Measurements from ENCODE around the gene CLCNKA.
"Not testable (repeated sequence)": the region's sequence is repeated elsewhere in the genome, so short reads cannot be mapped to it uniquely, and the experiment has no call there.

Gene CLCNKA

DNA sequence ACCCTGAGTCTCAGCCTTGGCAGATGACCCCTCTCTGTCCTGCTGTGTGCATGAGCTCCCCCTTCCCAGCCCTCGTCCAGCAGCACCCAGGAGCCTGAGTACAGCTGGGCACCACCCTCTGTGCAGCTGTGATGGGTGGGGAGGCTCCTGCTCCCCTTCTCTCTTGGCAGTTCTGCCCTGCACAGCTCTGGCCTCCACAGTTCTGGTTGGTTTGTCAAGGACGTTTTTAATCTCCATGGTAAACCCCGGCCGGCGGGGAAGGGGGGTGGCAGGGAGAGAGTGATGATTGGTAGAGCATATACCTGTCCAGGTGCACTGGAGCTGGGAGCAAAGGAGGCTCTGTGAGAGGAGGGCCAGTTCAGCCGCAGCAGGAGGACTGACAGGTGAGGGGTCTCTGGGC is at the start of gene CLCNKA:
Gene CLCNKA, plus strand, starts transcription at position 356 of the 400 bp plus-strand sequence. CDS start 584 bp downstream, outside the sequence.
- Histone ChIP-seq H3K4me1 (ENCODE audit: control insufficient read depth, insufficient read depth, low read length) (peaks cover 4% of the 10 kb centered on the region; the same call in 1 of the 2 replicates), H3K27ac (ENCODE audit: low read depth, low read length) (no peak within 1 kb of the TSS), H3K4me3 (ENCODE audit: low read depth, low read length) (no peak within 1 kb of the TSS), H3K9ac (ENCODE audit: low read depth, low read length) (no peak within 1 kb of the TSS), H3K36me3 (ENCODE audit: control insufficient read depth, insufficient read depth, low read length) (no peaks in the 10 kb centered on the region), H3K9me3 (ENCODE audit: control insufficient read depth, insufficient read depth, low read length) (no peaks in the 10 kb centered on the region), H3K27me3 (ENCODE audit: control insufficient read depth, insufficient read depth, low read length) (peaks cover 17% of the 10 kb centered on the region)

DNA sequence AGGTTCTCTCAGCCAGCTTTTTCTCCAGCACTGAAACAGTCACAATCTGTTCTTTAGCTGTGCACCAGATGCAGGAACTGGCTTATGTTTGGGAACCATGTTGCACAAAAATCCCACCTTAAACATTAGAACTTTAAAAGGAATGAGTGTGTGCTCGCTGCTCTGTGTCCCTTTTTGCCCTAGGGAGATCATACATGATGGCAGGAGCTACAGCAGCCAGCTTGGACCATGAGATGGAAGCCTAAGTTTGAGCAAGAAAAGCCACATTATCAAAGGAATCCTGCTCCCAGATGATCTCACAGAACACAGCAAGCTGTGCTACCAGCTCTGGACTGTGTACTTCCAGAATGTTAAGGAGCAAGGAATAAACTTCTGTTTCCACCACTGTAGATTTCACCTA is 49.4 kb upstream of the CLCNKA start:
- Histone ChIP-seq H3K36me3 (ENCODE audit: control insufficient read depth, insufficient read depth, low read length) (peaks cover 20% of the 10 kb centered on the region), H3K27me3 (ENCODE audit: control insufficient read depth, insufficient read depth, low read length) (no peaks in the 10 kb centered on the region), H3K4me3 (ENCODE audit: low read depth, low read length) (no peak overlapping the region), H3K9ac (ENCODE audit: low read depth, low read length) (no peak overlapping the region), H3K4me1 (ENCODE audit: control insufficient read depth, insufficient read depth, low read length) (peaks cover 7% of the 10 kb centered on the region), H3K9me3 (ENCODE audit: control insufficient read depth, insufficient read depth, low read length) (peaks cover 5% of the 10 kb centered on the region), H3K27ac (ENCODE audit: low read depth, low read length) (no peak overlapping the region)

DNA sequence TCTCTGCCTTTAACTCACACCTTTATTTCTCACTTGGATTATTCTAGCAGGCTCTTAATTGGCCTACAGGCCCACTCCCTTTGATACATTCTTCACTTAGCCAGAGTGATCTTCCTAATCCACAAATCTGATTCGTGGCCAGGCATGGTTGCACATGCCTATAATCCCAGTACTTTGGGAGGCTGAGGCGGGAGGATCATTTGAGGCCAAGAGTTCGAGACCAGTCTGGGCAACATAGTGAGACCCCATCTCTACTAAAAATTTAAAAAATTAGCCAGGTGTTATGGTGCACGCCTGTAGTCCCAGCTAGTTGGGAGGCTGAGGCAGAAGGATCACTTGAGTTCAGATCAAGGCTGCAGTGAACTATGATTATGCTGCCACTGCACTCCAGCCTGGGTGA is 48.1 kb upstream of the CLCNKA start:
- Histone ChIP-seq H3K36me3 (ENCODE audit: control insufficient read depth, insufficient read depth, low read length) (peaks cover 17% of the 10 kb centered on the region), H3K9me3 (ENCODE audit: control insufficient read depth, insufficient read depth, low read length) (peaks cover 5% of the 10 kb centered on the region), H3K27ac (ENCODE audit: low read depth, low read length) (no peak overlapping the region), H3K27me3 (ENCODE audit: control insufficient read depth, insufficient read depth, low read length) (no peaks in the 10 kb centered on the region), H3K4me3 (ENCODE audit: low read depth, low read length) (no peak overlapping the region), H3K4me1 (ENCODE audit: control insufficient read depth, insufficient read depth, low read length) (peaks cover 7% of the 10 kb centered on the region), H3K9ac (ENCODE audit: low read depth, low read length) (no peak overlapping the region)

DNA sequence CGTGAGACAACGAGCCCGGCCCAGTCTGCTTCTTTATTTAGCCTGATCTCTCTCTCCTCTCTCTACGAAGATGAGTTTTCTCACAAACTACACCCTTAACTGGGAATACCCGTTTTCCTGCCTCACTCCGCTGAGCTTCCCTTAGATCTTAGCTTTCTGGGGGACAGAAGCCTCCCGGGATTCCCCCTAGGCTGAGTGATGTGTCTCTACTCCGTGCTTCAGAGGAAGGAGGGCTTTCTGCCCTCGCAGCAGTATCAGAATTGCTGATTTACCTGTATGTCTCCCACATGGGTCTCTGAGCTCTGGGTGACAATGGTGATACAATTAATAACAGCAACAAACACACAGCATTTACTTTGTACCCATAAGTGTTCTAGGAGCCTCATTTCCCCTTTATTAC is 47.0 kb upstream of the CLCNKA start:
- no peaks in the 10 kb centered on the region for H3K27me3 ChIP-seq (ENCODE audit: control insufficient read depth, insufficient read depth, low read length)
- peaks cover 7% of the 10 kb centered on the region for H3K4me1 ChIP-seq (ENCODE audit: control insufficient read depth, insufficient read depth, low read length)
- H3K36me3 ChIP-seq (ENCODE audit: control insufficient read depth, insufficient read depth, low read length), result peaks cover 10% of the 10 kb centered on the region
- H3K27ac ChIP-seq (ENCODE audit: low read depth, low read length), result peak overlapping the region; percentile 87
- peak overlapping the region; percentile 64 for H3K4me3 ChIP-seq (ENCODE audit: low read depth, low read length)
- H3K9me3 ChIP-seq (ENCODE audit: control insufficient read depth, insufficient read depth, low read length), result peaks cover under 1% of the 10 kb centered on the region; the same call in 1 of the 2 replicates
- no peak overlapping the region; the same call in 1 of the 2 replicates for H3K9ac ChIP-seq (ENCODE audit: low read depth, low read length)

- Histone ChIP-seq H3K9ac (ENCODE audit: low read depth, low read length) (peak overlapping the region; percentile 37; the same call in 1 of the 2 replicates), H3K9me3 (ENCODE audit: control insufficient read depth, insufficient read depth, low read length) (no peaks in the 10 kb centered on the region), H3K27ac (ENCODE audit: low read depth, low read length) (peak overlapping the region; percentile 87), H3K4me1 (ENCODE audit: control insufficient read depth, insufficient read depth, low read length) (peaks cover 7% of the 10 kb centered on the region), H3K27me3 (ENCODE audit: control insufficient read depth, insufficient read depth, low read length) (no peaks in the 10 kb centered on the region), H3K4me3 (ENCODE audit: low read depth, low read length) (peak overlapping the region; percentile 64), H3K36me3 (ENCODE audit: control insufficient read depth, insufficient read depth, low read length) (peaks cover 9% of the 10 kb centered on the region)
Observed at GRCh38 chr1:15975358-15975804, 46.5 kb upstream of the CLCNKA start.

DNA sequence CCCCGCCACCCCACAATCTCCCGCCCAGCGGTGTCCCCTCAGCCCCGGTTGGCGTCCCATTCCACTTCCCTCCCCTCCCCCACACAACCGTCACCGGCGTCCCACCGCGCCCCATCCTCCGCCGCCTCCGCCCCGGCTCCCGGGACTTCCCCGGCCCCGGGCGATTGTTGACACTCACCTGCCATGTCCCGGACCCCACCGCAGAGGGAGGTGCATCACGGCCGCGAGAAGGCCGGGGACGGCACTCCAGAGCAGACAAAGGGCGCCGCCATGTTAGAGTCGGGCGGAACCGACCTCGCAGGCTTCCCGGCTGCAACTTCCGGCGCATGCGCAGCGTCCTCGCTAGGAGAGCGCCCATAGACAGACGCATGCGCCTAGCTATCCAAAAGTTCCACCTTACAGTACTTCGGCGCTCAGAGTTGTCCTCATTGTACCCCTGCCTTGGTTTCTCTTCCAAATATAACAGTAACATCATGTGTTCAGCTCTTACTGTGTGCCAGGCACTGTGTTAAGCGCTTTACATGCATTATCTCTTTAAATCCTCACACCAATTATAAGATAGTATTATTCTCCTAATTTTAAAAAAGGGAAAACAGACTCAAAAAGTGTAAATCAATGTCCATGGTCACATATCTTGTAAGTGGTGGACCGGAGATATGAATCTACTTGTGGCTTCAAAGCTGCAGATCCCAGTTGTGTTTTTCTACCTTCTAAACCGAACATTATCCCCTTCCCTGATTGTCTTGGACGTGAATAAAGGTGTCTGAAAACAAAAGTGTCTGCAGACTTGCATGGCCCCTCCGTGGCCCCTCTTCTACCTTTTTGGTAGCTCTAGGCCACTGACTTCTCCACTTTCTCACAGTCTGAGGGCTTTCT is 45.8 kb upstream of the CLCNKA start, which contains the start of gene ZBTB17:
Gene ZBTB17, minus strand, starts transcription at position 297 of the 876 bp plus-strand sequence. CDS start 27,606 bp downstream, outside the sequence.
- Histone ChIP-seq H3K4me1 (ENCODE audit: control insufficient read depth, insufficient read depth, low read length) (peaks cover 7% of the 10 kb centered on the region), H3K27ac (ENCODE audit: low read depth, low read length) (peak within 1 kb of the TSS; percentile 87), H3K4me3 (ENCODE audit: low read depth, low read length) (peak within 1 kb of the TSS; percentile 64)

GRCh38 chr1:15977947-15978346 is 43.9 kb upstream of the CLCNKA start:
- not testable (repeated sequence) for H3K9me3 ChIP-seq (ENCODE audit: control insufficient read depth, insufficient read depth, low read length); H3K27ac ChIP-seq (ENCODE audit: low read depth, low read length); H3K4me3 ChIP-seq (ENCODE audit: low read depth, low read length); H3K27me3 ChIP-seq (ENCODE audit: control insufficient read depth, insufficient read depth, low read length); H3K4me1 ChIP-seq (ENCODE audit: control insufficient read depth, insufficient read depth, low read length); H3K36me3 ChIP-seq (ENCODE audit: control insufficient read depth, insufficient read depth, low read length); H3K9ac ChIP-seq (ENCODE audit: low read depth, low read length)

More for the DNA sequence above, 45.8 kb upstream of the CLCNKA start, which contains the start of gene ZBTB17:
- H3K9me3 ChIP-seq (ENCODE audit: control insufficient read depth, insufficient read depth, low read length), result no peaks in the 10 kb centered on the region
- H3K9ac ChIP-seq (ENCODE audit: low read depth, low read length), result peak within 1 kb of the TSS; percentile 49; the same call in 1 of the 2 replicates
- peaks cover 9% of the 10 kb centered on the region for H3K36me3 ChIP-seq (ENCODE audit: control insufficient read depth, insufficient read depth, low read length)
- H3K27me3 ChIP-seq (ENCODE audit: control insufficient read depth, insufficient read depth, low read length), result no peaks in the 10 kb centered on the region

- Histone ChIP-seq H3K9me3 (ENCODE audit: control insufficient read depth, insufficient read depth, low read length) (no peaks in the 10 kb centered on the region), H3K27me3 (ENCODE audit: control insufficient read depth, insufficient read depth, low read length) (no peaks in the 10 kb centered on the region), H3K4me3 (ENCODE audit: low read depth, low read length) (no peak overlapping the region), H3K4me1 (ENCODE audit: control insufficient read depth, insufficient read depth, low read length) (no peaks in the 10 kb centered on the region), H3K9ac (ENCODE audit: low read depth, low read length) (no peak overlapping the region), H3K27ac (ENCODE audit: low read depth, low read length) (no peak overlapping the region), H3K36me3 (ENCODE audit: control insufficient read depth, insufficient read depth, low read length) (no peaks in the 10 kb centered on the region)
Observed at GRCh38 chr1:15981679-15982078, 40.2 kb upstream of the CLCNKA start.

- Histone ChIP-seq H3K9me3 (ENCODE audit: control insufficient read depth, insufficient read depth, low read length) (no peaks in the 10 kb centered on the region), H3K27ac (ENCODE audit: low read depth, low read length) (no peak overlapping the region), H3K4me3 (ENCODE audit: low read depth, low read length) (no peak overlapping the region), H3K9ac (ENCODE audit: low read depth, low read length) (no peak overlapping the region), H3K36me3 (ENCODE audit: control insufficient read depth, insufficient read depth, low read length) (no peaks in the 10 kb centered on the region), H3K27me3 (ENCODE audit: control insufficient read depth, insufficient read depth, low read length) (no peaks in the 10 kb centered on the region), H3K4me1 (ENCODE audit: control insufficient read depth, insufficient read depth, low read length) (no peaks in the 10 kb centered on the region)
Observed at GRCh38 chr1:15983275-15983674, 38.6 kb upstream of the CLCNKA start.

DNA sequence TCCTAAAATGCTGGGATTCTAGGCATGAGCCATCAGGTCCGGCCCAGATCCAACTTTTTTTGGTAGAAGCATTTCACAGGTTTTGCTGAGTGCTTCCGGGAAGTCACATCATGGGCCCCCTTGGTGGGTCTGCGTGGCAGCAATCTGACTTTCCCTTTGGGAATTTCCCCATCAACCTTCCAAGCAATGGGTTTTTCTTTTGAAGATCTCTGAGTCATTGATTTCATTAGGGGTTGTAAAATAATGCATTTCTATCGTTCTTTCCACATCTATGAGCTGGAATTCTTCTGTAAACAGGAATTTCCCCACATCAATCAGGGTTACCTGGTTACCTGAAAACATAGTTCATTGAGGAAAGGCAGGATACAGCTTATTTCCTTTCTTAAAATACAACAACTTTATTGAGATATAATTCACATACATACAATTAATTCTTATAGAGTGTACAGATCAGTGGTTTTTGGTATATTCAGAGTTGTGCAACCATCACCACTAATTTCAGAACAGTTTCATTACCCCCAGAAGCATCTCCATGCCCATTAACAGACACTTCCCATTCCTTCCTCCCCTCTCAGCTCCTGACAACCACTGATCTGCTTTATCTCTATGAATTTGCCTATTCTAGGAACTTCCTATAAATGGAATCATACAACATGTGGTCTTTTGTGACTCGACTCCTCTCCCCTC is 36.1 kb upstream of the CLCNKA start:
- Histone ChIP-seq H3K27ac (ENCODE audit: low read depth, low read length) (no peak overlapping the region), H3K9ac (ENCODE audit: low read depth, low read length) (no peak overlapping the region), H3K9me3 (ENCODE audit: control insufficient read depth, insufficient read depth, low read length) (no peaks in the 10 kb centered on the region), H3K4me3 (ENCODE audit: low read depth, low read length) (no peak overlapping the region), H3K36me3 (ENCODE audit: control insufficient read depth, insufficient read depth, low read length) (no peaks in the 10 kb centered on the region), H3K27me3 (ENCODE audit: control insufficient read depth, insufficient read depth, low read length) (no peaks in the 10 kb centered on the region), H3K4me1 (ENCODE audit: control insufficient read depth, insufficient read depth, low read length) (no peaks in the 10 kb centered on the region)

Data from HUES48 (cell line).